K562 (cell line): Measurements from ENCODE around the gene ZNF385C. TPM values are rescaled to one million over a fixed set of nuclear protein-coding genes. Genes with fewer than 3 reads are reported as not detected.
"Not testable (repeated sequence)": the region's sequence is repeated elsewhere in the genome, so short reads cannot be mapped to it uniquely, and the experiment has no call there.

Source experiments
- ATAC-seq: fragments of 200-7000 bp; cut with Tn5 transposase; 3 replicates; pipeline ENCODE4 v1.9.1; 2020; ENCODE audit warnings: moderate library complexity
- BruUV-seq: library from RNA; stranded (reverse); fragments of 400-500 nt; replicated peaks from 2 replicates; lab custom pipeline; 2021; lab: Mats Ljungman, UMichigan
- CTCF ChIA-PET: fragments of 300-600 bp; formaldehyde crosslinking; extraction: SDS; loops from one replicate; lab custom pipeline; 2021; ENCODE audit warnings: low intra/inter-chr PET ratio; lab: Yijun Ruan, JAX
- POLR2A ChIA-PET: fragments of 300-600, 350-650 bp; sonication (Branson Sonifier 250); formaldehyde crosslinking; extraction: SDS; loops from one replicate; lab custom pipeline; 2021; ENCODE audit warnings: antibody characterized with exemption, inconsistent platforms; lab: Yijun Ruan, JAX
- DNase-seq, 4 experiments: peaks; one replicate each; pipeline versions ENCODE4 v3.0.0 to v3.0.0-alpha.2; 2011 to 2018; ENCODE audit warnings: low spot score in 3 of 4, mixed read lengths in 3 of 4; ENCODE audit errors: extremely low read depth in 1 of 4
- FAIRE-seq: peaks from 2 replicates; lab custom pipeline; 2011; peaks lifted over from hg19 to GRCh38; lab: Jason Lieb, UNC
- H2AFZ ChIP-seq: 2 replicates; pipeline ENCODE4 v1.6.0; 2011; ENCODE audit warnings: low read depth, low read length, control low read depth, inconsistent platforms
- H3K27ac ChIP-seq: fragments of 200-600 bp; 3 replicates; pipeline ENCODE4 v1.8.0; 2011; ENCODE audit warnings: low read depth, mild to moderate bottlenecking, control low read depth, inconsistent platforms, low read length, moderate library complexity, mixed read lengths; ENCODE audit errors: extremely low read depth
- H3K27me3 ChIP-seq, 2 experiments: fragments of 300-600 bp in 1 of 2; 2 replicates in 1 of 2; 3 replicates in 1 of 2; pipeline versions ENCODE4 v1.6.0 to v1.8.0; 2011; ENCODE audit warnings: inconsistent platforms in 2 of 2, low read length in 2 of 2, mild to moderate bottlenecking in 1 of 2, mixed read lengths in 1 of 2, moderate library complexity in 1 of 2; ENCODE audit not compliant: control insufficient read depth in 2 of 2, insufficient read depth in 2 of 2
- H3K36me3 ChIP-seq: fragments of 300-600 bp; 3 replicates; pipeline ENCODE4 v1.8.0; 2011; ENCODE audit warnings: mild to moderate bottlenecking, low read length, inconsistent platforms; ENCODE audit not compliant: control insufficient read depth, insufficient read depth
- H3K4me1 ChIP-seq, 2 experiments: fragments of 200-600 bp in 1 of 2; replicated peaks in 1 of 2; 2 replicates in 1 of 2; 3 replicates in 1 of 2; pipeline versions ENCODE4 v1.5.1 to v1.8.0; 2011; ENCODE audit warnings: inconsistent platforms in 2 of 2, low read length in 2 of 2, mild to moderate bottlenecking in 1 of 2, mixed read lengths in 1 of 2, moderate library complexity in 1 of 2; ENCODE audit not compliant: control insufficient read depth in 2 of 2, insufficient read depth in 2 of 2
- H3K4me2 ChIP-seq: 2 replicates; pipeline ENCODE4 v1.6.1; 2011; ENCODE audit warnings: low read length, control low read depth, inconsistent platforms, mixed read lengths; ENCODE audit not compliant: insufficient read depth
- H3K4me3 ChIP-seq: fragments of 200-600 bp; sonication (generic), shearing (Covaris generic); 2 replicates; pipeline ENCODE4 v1.5.1; 2016; ENCODE audit warnings: control low read depth, inconsistent platforms
- H3K79me2 ChIP-seq: fragments of 200-600 bp; 3 replicates; pipeline ENCODE4 v1.8.0; 2011; ENCODE audit warnings: low read length, inconsistent platforms; ENCODE audit not compliant: control insufficient read depth, insufficient read depth
- H3K9ac ChIP-seq, 2 experiments: 2 replicates each; pipeline versions ENCODE4 v1.6.0 to v1.6.1; 2011; ENCODE audit warnings: low read depth in 2 of 2, low read length in 2 of 2, control low read depth in 1 of 2, inconsistent platforms in 1 of 2, mild to moderate bottlenecking in 1 of 2, mixed read lengths in 1 of 2; ENCODE audit not compliant: insufficient read depth in 1 of 2
- H3K9me1 ChIP-seq: one replicate; pipeline ENCODE4 v1.6.0; 2011; ENCODE audit warnings: inconsistent platforms, mild to moderate bottlenecking, low read length, moderate library complexity; ENCODE audit not compliant: control insufficient read depth, insufficient read depth
- H3K9me3 ChIP-seq: replicated peaks from 2 replicates; pipeline ENCODE4 v1.5.1; 2011; ENCODE audit warnings: low read depth, low read length, inconsistent platforms; ENCODE audit not compliant: control insufficient read depth, insufficient read depth
- H4K20me1 ChIP-seq: replicated peaks from 2 replicates; pipeline ENCODE4 v1.6.1; 2011; ENCODE audit warnings: low read length, inconsistent platforms, mixed read lengths; ENCODE audit not compliant: control insufficient read depth, insufficient read depth
- SIN3B ChIP-seq: fragments of 450-650 bp; IDR thresholded peaks from 2 replicates; pipeline ENCODE4 v1.6.1; 2017; ENCODE audit warnings: low read depth, mild to moderate bottlenecking, moderate library complexity
- ZBTB40 ChIP-seq, 2 experiments: fragments of 450-650 bp in 1 of 2; sonication (generic) in 1 of 2; formaldehyde crosslinking in 1 of 2; IDR thresholded peaks; 2 replicates each; pipeline versions ENCODE4 v1.7.1 to v1.9.0; 2016 to 2022; ENCODE audit warnings: inconsistent platforms in 1 of 2, mild to moderate bottlenecking in 1 of 2, missing genetic modification reagents in 1 of 2
- WGBS: fragments of 100-300 bp; shearing (Covaris generic); methylation state at CpG from one replicate; pipeline ENCODE4 v1.1.6; 2016; ENCODE audit warnings: low coverage, mixed read lengths; ENCODE audit not compliant: insufficient coverage; ENCODE audit errors: missing lambda C conversion rate; 5-methylcytosine and 5-hydroxymethylcytosine counted together
- in situ Hi-C: fragments of 300-500 bp; cut with MboI; formaldehyde crosslinking; loops from 4 replicates; pipeline ENCODE4 v1.15.0; 2018; ENCODE audit warnings: inconsistent platforms, mixed read lengths
- intact Hi-C: fragments of 100-400 bp; cut with micrococcal nuclease; formaldehyde crosslinking; loops from 2 replicates; pipeline ENCODE4 v1.14.2; 2022
- polyA plus RNA-seq, 8 experiments: library from polyadenylated mRNA; depleted of rRNA in 4 of 8; stranded (reverse) in 5 of 8; unstranded in 3 of 8; fragments of >200 nt; fragmentation: Nextera tagmentation in 2 of 8; fragmentation: Illumina TruSeq in 1 of 8; extraction: Ambion mirVana in 2 of 8; extraction: Trizol in 1 of 8; gene quantifications; 2 replicates each; pipeline versions ENCODE4 v1.2.1 to v1.2.3, GENCODE V29; 2011 to 2014; ENCODE audit warnings: inconsistent platforms in 1 of 8, missing spikeins in 1 of 8
- total RNA-seq, 7 experiments: library from RNA; depleted of rRNA in 6 of 7; stranded (reverse); fragments of >200 nt in 6 of 7; fragmentation: Illumina TruSeq in 2 of 7; extraction: Trizol in 2 of 7; gene quantifications; 2 replicates each; pipeline versions ENCODE4 v1.2.1 to v1.2.3, GENCODE V29; 2011 to 2021; ENCODE audit warnings: low replicate concordance in 1 of 7

Gene ZNF385C
- total and polyA plus RNA-seq, 9 of the 15 experiments (the other 6 are each of a cell fraction or from before 2014, with no cell fraction given) = 0.03 to 0.35 (median 0.18) TPM; not detected in 1

GRCh38 chr17:42020845-42021244 is 77.4 kb downstream of the ZNF385C start:
- ATAC-seq, CTCF ChIA-PET: not testable (repeated sequence)
- 34% methylated on average over 8 of the region's 8 CpGs for WGBS

DNA sequence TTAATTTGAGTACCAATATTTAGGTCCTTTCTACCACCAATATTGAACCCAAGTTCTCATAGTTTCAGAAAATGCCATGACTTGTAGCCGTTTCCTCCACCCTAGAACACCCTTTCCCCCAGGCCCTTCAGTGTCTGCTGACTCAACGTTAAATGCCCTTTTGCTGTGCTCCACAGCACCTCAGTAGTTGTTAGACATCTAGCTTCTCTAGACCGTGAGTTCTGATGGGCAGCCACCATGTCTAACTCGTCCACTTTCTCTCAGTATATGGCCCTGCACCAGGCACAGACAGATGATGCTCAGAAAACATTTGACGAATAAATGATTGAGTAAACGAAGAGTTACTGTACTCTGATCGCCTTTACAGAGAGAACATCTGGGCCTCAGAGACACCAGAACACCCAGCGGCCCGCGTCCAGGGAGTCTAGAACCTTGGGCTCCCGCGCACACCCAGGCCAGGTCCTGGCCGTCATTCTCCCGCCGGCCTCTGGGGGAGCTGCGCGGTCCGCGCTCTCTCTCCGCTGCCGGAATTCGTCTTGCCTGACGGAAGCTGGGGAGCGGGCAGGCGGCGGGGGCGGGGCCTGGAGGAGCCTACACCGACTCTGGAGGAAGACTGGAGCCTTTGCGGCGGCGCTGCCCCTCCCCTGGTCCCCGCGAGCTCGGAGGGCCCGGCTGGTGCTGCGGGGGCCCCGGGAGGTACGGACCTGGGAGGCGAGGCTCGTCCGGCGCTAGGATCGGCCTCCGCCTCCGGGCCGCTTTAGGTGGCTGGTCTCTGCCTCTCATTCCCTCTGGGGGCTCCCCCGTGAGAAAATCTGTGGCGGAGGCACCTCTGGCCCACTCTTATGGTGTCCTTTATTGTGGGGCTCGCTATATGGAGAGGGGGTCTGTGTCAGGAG is 78.5 kb downstream of the ZNF385C start, which contains the start of gene NKIRAS2:
Gene NKIRAS2, plus strand, starts transcription at position 582 of the 896 bp plus-strand sequence. CDS start 1,488 bp downstream, outside the sequence.
- peaks cover 49% of the 10 kb centered on the region for H3K36me3 ChIP-seq
- peak; percentile 48 for FAIRE-seq
- POLR2A ChIA-PET = interaction anchor here (0.6 to 2.4 kb wide), 15 partner anchors 9 to 1154 kb away, joined by 3 to 12 read pairs (median 3); partner anchors contain the start of gene CNP
- TF ChIP-seq SIN3B (peak; percentile 74), ZBTB40 (IDR thresholded peaks at IDR 0.05) (peak; percentile 94), ZBTB40 (CRISPR knock-in tag; IDR thresholded peaks at IDR 0.05) (no peak)

More at GRCh38 chr17:42020845-42021244, 77.4 kb downstream of the ZNF385C start:
- H2AFZ ChIP-seq, H3K9me3 ChIP-seq, H3K27me3 ChIP-seq, H3K27ac ChIP-seq, H4K20me1 ChIP-seq, DNase-seq, BruUV-seq, in situ Hi-C loops, H3K9me1 ChIP-seq, FAIRE-seq: not testable (repeated sequence)
- Histone ChIP-seq H3K36me3 (peaks cover 43% of the 10 kb centered on the region), H3K4me3 (peak overlapping the region; percentile 91), H3K79me2 (peaks cover 44% of the 10 kb centered on the region), H3K4me1 (peaks cover 45 to 50% of the 10 kb centered on the region in 2 experiments), H3K4me2 (peak overlapping the region; percentile 83), H3K9ac (peak overlapping the region; percentile 88 to 95; a peak in 3 of 4 replicates)
- intact Hi-C loops = loop anchor here (5.0 kb wide), 1 partner anchor 296 kb away; no protein-coding TSS in a partner anchor
- POLR2A ChIA-PET = interaction anchor here (0.6 to 2.4 kb wide), 10 partner anchors 11 to 1155 kb away, joined by 3 to 12 read pairs (median 3); partner anchors contain the start of genes CNP and NAGLU

More for the DNA sequence above, 78.5 kb downstream of the ZNF385C start, which contains the start of gene NKIRAS2:
- CTCF ChIA-PET = interaction anchor here (0.6 to 0.7 kb wide), 2 partner anchors 91 to 102 kb away, joined by 3 read pairs; partner anchors contain the start of gene KAT2A
- Histone ChIP-seq H2AFZ (peak within 1 kb of the TSS; percentile 90), H3K4me3 (peak within 1 kb of the TSS; percentile 91), H3K9ac (peak within 1 kb of the TSS; percentile 88 to 95), H3K4me2 (peak within 1 kb of the TSS; percentile 83), H3K27me3 (no peaks in the 10 kb centered on the region), H3K27ac (peak within 1 kb of the TSS; percentile 73), H3K4me1 (peaks cover 39 to 45% of the 10 kb centered on the region in 2 experiments), H3K9me1 (no peaks in the 10 kb centered on the region), H3K79me2 (peaks cover 54% of the 10 kb centered on the region), H4K20me1 (peaks cover 5% of the 10 kb centered on the region; the same call in 1 of the 2 replicates), H3K9me3 (no peaks in the 10 kb centered on the region)
- in situ Hi-C loops (no loop called here), intact Hi-C loops (loop anchor here (5.0 kb wide), 1 partner anchor 298 kb away; no protein-coding TSS in a partner anchor)
- ATAC-seq (peak; percentile 77), DNase-seq (peak; percentile 90 to 96 (median 92))
- 5% methylated on average over 43 of the region's 49 CpGs for WGBS
- BruUV-seq = no TSS peak
